Measurements from ENCODE around the gene CTDSP1.

Gene CTDSP1

DNA sequence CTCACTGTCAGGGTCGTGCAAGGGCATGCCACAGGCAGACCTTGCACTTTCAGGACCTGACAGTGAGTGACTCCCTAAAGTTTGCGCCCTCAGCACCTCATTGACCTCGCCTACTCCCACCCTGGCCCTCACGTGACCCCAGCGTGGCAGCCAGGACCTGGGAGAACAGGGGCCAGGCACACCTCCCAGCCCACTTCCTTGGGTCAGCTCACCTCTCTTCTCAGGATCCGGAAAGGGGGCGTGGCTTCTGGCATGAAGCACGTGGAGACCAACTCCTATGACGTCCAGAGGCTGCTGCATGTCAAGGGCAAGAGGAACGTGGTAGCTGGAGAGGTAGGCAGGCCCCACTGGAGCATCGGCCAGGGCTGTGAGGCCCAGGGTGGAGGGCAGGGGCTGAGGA is 28.1 kb downstream of the CTDSP1 start:
- DNase-seq: no peak

DNA sequence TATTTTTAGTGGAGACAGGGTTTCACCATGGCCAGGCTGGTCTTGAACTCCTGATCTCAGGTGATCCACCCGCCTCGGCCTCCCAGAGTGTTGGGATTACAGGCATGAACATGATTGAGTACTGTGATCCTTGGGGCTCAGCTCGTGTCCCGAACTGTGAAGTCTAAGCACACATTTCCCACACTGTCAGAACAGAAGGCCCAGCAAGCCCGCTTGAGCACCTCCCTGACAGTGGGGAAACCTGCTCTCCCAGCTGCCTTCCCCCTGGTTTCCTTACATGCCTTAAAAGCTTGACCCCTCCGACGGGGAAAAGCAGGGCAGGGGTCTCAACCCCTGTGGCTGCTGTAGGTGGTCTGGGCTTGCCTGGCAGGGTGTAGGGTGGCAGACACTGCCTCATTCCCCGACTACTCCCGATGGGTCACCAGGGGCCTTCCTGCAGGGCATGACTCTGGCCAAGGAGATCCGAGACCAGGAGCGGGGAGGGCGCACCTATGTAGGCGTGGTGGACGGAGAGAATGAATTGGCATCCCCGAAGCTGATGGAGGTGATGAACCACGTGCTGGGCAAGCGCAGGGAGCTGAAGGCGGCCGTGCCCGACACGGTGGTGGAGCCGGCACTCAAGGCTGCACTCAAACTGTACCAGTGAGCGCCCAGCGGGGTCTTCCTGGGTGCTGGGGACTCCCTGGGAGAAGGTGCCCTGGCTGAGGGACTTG is 29.3 kb downstream of the CTDSP1 start:
- DNase-seq: no peak

DNA sequence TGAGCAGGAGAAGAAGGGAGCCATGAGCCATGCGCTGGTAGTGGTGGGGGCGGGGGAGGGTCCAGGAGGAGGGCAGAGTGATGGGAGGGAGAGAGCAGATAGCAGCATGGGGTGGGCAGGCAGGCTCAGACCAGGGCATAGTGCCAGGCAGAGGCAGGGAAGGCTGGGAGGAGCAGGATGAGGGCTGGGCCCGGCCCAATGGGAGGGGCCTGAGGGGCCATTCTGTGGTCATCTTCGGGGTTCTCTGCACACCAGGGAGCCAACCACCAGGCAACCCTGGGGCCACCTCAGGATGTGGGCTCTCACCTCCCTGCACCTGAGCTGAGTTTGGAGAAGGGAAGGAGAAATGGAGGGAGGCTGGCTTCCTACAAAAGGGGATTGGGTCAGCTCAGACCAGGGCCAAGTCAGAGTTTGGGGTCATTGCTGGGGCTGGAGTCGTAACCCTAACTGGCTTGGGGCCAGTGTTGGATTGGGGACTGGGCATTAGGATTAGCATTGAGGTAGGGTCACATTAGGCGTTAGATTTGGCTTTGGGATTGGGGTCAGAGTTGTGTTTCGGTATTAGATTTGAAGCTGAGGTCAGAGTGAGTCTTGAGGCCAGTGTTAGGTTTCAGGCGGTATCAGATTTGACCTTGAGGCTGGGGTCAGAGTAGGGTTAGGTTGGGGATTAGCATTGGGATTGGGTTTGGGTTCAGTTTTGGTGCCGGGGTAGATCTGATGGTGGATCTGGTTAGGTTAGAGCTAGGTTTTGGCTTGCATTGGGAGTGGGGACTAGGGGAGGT is 30.4 kb downstream of the CTDSP1 start:
- DNase-seq: no peak

DNA sequence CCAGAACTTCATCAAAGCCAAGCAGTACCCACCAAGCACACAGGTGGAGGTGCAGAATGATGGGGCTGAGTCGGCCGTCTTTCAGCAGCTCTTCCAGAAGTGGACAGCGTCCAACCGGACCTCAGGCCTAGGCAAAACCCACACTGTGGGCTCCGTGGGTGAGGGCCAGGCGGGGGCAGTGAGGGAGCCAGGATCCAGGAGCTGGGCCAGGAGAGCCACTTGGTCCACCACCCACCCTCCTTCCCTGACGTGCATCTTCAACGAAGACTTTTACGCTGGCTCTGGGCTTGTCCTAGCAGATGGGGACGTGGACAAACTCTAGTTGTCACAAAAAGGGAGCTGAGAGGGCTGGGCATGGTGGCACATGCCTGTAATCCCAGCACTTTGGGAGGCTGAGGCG is 31.1 kb downstream of the CTDSP1 start:
- DNase-seq: no peak

- DNase-seq: no peak
Measured at GRCh38 chr2:218431878-218432277, 32.2 kb downstream of the CTDSP1 start.

DNA sequence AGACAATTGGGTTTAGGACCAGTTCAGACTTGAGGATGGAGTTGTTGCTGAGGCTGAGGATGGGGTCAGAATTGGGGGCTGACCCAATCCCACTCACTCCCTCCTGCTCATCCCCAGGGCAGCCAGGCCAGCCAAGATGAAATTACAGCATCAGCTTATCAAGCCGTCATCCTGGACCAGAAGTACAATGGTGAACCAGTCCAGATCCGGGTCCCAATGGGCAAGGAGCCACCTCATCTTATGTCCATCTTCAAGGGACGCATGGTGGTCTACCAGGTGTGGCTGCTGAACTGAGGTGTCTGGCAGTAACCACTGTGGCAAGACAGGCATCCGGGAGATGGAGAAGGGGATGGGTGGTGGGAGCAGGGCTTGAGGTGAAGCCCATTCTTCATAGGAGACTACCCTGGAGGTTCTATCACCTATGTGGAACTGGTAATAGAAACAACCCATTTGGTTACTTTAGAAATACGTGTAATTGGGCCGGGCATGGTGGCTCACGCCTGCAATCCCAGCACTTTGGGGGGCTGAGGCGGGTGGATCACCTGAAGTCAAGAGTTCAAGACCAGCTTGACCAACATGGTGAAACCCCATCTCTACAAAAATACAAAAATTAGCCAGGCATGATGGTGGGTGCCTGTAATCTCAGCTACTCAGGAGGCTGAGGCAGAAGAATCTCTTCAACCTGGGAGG is 33.2 kb downstream of the CTDSP1 start:
- no peak for DNase-seq

GRCh38 chr2:218434456-218434855 is 34.8 kb downstream of the CTDSP1 start:
- DNase-seq: no peak

- DNase-seq: no peak
Measured at GRCh38 chr2:218435003-218435982, 35.6 kb downstream of the CTDSP1 start.

DNA sequence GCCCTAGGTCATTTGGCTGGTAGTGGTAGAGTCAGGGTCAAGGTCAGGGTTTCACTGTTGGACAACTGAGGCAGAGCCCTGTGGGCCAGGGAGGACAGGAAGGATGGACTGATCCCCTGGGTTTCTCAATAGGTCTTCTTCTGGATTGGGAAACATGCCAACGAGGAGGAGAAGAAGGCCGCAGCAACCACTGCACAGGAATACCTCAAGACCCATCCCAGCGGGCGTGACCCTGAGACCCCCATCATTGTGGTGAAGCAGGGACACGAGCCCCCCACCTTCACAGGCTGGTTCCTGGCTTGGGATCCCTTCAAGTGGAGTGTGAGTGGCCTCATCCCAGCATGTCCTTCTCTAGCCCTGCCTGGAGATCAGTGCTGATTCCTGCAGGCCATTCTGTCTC is 37.3 kb downstream of the CTDSP1 start:
- DNase-seq: no peak

DNA sequence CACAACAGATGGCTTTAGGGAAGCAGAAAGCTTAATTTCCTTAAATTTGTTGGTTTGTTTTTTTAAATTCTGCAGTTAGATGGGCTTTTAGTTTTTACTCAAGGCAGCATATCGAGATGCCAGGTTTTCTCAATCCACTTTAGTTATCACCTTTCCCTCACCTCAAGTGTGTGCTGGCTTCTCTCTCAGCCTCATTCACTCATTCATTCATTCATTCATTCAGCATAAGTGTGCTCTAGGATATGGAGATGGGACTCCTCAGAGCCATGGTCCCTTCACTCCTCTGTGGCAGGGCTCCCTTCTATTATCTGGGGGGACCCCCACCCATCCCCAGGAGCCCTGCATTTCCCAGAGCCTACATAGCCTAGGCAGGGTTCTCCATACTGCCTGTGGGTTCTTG is 38.3 kb downstream of the CTDSP1 start:
- no peak for DNase-seq

DNA sequence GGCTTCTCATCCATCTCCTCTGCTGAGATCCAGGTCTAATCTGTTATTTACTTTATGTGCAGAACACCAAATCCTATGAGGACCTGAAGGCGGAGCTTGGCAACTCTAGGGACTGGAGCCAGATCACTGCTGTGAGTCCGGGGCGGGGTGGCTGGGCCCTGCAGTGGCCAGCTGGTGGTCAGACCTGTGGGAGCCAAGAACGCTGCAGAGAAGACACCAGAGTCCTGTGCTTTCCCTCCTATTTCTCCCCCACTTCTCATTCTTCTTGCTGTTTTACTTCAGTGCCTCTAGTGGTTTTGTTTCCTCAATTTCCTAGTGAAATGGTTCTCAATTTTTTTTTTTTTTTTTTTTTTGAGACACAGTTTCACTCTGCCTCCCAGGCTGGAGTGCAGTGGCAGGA is 38.9 kb downstream of the CTDSP1 start:
- DNase-seq: no peak

DNA sequence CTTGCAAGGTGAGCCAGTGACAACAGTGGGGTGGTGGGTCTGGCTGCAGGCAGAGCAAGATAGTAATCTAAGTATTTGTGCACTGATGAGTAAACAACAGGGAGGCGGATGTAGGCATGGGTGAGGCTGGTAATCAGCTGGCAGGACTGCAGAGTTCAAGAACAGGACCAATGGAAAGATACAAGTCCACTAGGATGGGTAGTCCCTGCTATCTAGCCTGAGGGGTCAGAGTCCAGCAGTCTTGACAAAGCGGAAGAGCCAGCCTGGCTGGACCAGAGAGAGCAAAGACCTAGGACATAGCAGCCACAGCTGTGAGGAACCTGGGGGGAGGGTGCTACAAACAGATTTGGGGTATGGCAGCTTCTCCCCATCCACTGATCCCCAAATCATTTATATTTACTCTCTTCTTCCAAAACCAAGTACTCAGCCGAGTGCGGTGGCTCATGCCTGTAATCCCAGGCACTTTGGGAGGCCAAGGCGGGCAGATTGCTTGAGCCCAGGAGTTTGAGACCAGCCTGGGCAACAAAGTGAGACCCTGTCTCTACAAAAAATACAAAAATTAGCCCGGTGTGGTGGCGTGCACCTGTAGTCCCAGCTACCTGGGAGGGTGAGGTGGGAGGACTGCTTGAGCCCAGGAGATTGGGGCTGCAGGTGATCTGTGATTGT is 45.2 kb downstream of the CTDSP1 start:
- no peak for DNase-seq

DNA sequence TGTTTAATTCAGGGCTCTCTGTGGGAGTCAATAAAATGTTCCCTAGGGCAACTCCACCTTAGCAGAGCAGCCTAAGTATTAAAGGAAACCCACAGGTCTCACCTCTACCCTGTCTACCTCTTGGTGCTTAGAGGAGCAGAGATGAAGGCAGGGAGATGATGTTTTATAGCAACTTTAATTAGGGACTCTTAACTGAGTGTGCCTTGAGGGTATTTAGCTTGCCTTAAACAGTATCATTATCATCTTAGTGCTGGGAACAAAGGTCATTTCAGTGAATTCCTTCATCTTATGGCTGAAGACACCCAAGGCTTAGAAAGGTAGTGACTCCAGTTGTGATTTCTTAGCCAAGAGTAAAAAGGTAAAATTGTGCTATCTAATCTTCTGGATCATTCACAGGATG is 45.9 kb downstream of the CTDSP1 start:
- DNase-seq: no peak

DNA sequence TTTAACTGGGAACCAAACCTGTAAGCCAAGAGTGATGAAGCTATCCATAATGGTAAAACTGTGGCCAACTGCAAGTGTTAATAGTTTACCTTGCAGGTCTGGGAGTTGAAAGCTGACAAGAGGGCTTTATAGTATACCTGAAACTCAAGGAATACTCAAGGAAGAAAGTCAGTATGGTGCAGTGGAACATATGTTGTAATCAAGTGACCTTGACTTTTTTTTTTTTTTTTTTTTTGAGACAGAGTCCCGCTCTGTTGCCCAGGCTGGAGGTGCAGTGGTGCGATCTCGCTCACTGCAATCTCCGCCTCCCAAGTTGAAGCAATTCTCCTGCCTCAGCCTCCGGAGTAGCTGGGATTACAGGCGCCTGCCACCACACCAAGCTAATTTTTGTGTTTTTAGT is 46.9 kb downstream of the CTDSP1 start:
- no peak for DNase-seq

- DNase-seq: no peak
Measured at GRCh38 chr2:218447072-218447471, 47.4 kb downstream of the CTDSP1 start.

DNA sequence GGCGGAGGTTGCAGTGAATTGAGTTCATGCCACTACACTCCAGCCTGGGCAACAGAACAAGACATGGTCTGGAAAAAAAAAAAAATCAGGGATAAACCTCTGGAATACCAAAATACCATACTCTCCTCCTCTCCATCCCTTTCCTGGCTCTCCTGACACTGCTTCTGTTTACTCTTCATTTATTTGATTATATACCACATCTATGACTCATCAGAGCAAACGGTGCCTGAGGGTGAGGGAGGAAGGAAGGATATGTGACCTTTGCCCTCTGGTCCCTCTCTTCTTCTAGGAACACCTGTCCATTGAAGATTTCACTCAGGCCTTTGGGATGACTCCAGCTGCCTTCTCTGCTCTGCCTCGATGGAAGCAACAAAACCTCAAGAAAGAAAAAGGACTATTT is 49.3 kb downstream of the CTDSP1 start:
- no peak for DNase-seq

DNA sequence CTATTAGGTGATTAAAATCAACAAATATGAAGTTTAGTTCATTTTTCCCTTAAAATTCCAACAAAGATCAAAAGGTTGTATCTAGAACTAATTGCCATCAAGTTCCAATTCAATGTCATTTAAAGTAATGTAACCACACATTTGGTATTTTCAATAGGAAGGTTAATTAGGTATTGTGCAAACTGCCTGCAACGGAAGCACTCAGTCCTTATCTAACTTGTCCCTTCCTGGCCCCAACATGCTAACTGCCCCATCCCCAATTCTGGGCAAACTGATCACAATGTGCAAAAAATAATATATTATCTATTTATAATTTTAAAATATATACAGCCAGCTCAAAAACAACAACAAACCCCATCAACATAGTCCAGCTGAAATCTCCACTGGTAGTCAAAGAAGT is 52.4 kb downstream of the CTDSP1 start:
- no peak for DNase-seq

Data from NCI-H2081 treated with DMSO at 0.1 percent for 48 hours (cell line).